Measurements from ENCODE around the gene PKP2. TPM values are rescaled to one million over a fixed set of nuclear protein-coding genes. Genes with fewer than 3 reads are reported as not detected.
A peak's percentile ranks its signal among the peaks of the same experiment; 100 is the strongest.

Gene PKP2
- total and polyA plus RNA-seq, 2 of the 8 experiments (the other 6 are each of a cell fraction or from before 2014, with no cell fraction given) = 9.6 to 44.8 TPM

GRCh38 chr12:32885831-32886230 lies 10.7 kb downstream of the PKP2 start:
- H2BK15ac ChIP-seq (ENCODE audit: low read length) = no peak overlapping the region
- no peak overlapping the region for H3K23ac ChIP-seq (ENCODE audit: insufficient read length)
- H3K4me3 ChIP-seq (ENCODE audit: extremely low read depth in 1 of 4, insufficient read depth in 2 of 4, low read depth in 3 of 4, low read length in 4 of 4) = no peak overlapping the region
- 0 out of 2 replicates have a peak, but pooled peaks have one; percentile 39 for TF ChIP-seq TCF12 (IDR thresholded peaks at IDR 0.05; ENCODE audit: low read depth, low read length)
- TF ChIP-seq NANOG (IDR thresholded peaks at IDR 0.05; ENCODE audit: insufficient read depth, low read depth, low read length, poor library complexity, severe bottlenecking) = peak; percentile 68
- no peak for TF ChIP-seq SP1 (IDR thresholded peaks at IDR 0.05; ENCODE audit: low read depth, low read length)
- TF ChIP-seq ASH2L (IDR thresholded peaks at IDR 0.05; ENCODE audit: low read length) = no peak
- no peak for TF ChIP-seq CTCF (IDR thresholded peaks at IDR 0.05; ENCODE audit: control extremely low read depth in 1 of 3, insufficient read depth in 1 of 3, low read depth in 1 of 3, low read length in 3 of 3)
- FAIRE-seq (peak; percentile 80), DNase-seq (ENCODE audit: low read depth in 1 of 2, low spot score in 2 of 2) (no peak)
- H2BK120ac ChIP-seq (replicated peaks; ENCODE audit: low read depth, low read length) = no peak overlapping the region
- H3K79me1 ChIP-seq (ENCODE audit: low read depth, low read length) = 0 out of 2 replicates have a peak, but pooled peaks cover 2% of the 10 kb centered on the region
- no peak overlapping the region for H3K14ac ChIP-seq (ENCODE audit: insufficient read length)
- no peak overlapping the region for H2AK5ac ChIP-seq (ENCODE audit: low read depth, low read length)
- ChIA-PET POLR2A (ENCODE audit: partially characterized antibody) (interaction anchor here (1.1 to 2.8 kb wide), 3 partner anchors 11 to 130 kb away, joined by 3 to 9 read pairs (median 5); partner anchors contain the start of genes PKP2 and YARS2), CTCF (ENCODE audit: partially characterized antibody) (interaction anchor here (0.6 to 2.1 kb wide), 3 partner anchors 15 to 128 kb away, joined by 3 to 5 read pairs (median 4); no protein-coding TSS in a partner anchor)
- no peak overlapping the region for H3K18ac ChIP-seq (ENCODE audit: extremely low read depth, low read length)
- H3K23me2 ChIP-seq (ENCODE audit: low read depth, low read length) = no peaks in the 10 kb centered on the region
- peaks cover 0 to 8% (median 1%) of the 10 kb centered on the region in 4 experiments; a peak in 3 of 7 replicates for H3K4me1 ChIP-seq (replicated peaks in 1 of 4; ENCODE audit: control insufficient read depth in 3 of 4, insufficient read depth in 4 of 4, low read length in 3 of 4)
- H3K27me3 ChIP-seq (replicated peaks in 1 of 4; ENCODE audit: control insufficient read depth in 3 of 4, extremely low read depth in 1 of 4, insufficient read depth in 3 of 4, low read length in 3 of 4) = no peaks in the 10 kb centered on the region
- no peak overlapping the region for H2BK12ac ChIP-seq (ENCODE audit: low read depth, low read length)
- no peak overlapping the region for H2AFZ ChIP-seq (ENCODE audit: low read length)
- H4K20me1 ChIP-seq (replicated peaks in 1 of 2; ENCODE audit: control insufficient read depth in 1 of 2, insufficient read depth in 2 of 2, low read length in 2 of 2) = no peaks in the 10 kb centered on the region
- H3K4me2 ChIP-seq (ENCODE audit: insufficient read depth in 1 of 2, low read depth in 2 of 2, low read length in 2 of 2) = peak overlapping the region in 1 of 2 experiments; percentile 25; a peak in 1 of 4 replicates
- no peak overlapping the region for H3K27ac ChIP-seq (ENCODE audit: low read depth, low read length)
- H3K36me3 ChIP-seq (ENCODE audit: control insufficient read depth in 2 of 4, insufficient read depth in 4 of 4, low read length in 3 of 4) = no peaks in the 10 kb centered on the region; a peak in 1 of 8 replicates
- no peak overlapping the region for H4K8ac ChIP-seq (ENCODE audit: extremely low read depth, insufficient read depth, low read length)
- peaks cover 0 to 20% of the 10 kb centered on the region in 2 experiments; a peak in 3 of 4 replicates for H3K79me2 ChIP-seq (ENCODE audit: control insufficient read depth in 1 of 2, insufficient read depth in 2 of 2, low read length in 2 of 2)
- H4K91ac ChIP-seq (replicated peaks; ENCODE audit: insufficient read length, low read length) = no peak overlapping the region
- no peak overlapping the region for H2BK5ac ChIP-seq (ENCODE audit: low read depth, low read length)
- no peak overlapping the region for H3K56ac ChIP-seq (replicated peaks; ENCODE audit: insufficient read length, low read depth, low read length)
- H3K4ac ChIP-seq (replicated peaks; ENCODE audit: insufficient read length, low read depth, low read length) = no peak overlapping the region
- H3K9ac ChIP-seq (replicated peaks in 1 of 4; ENCODE audit: extremely low read depth in 1 of 4, low read depth in 3 of 4, low read length in 3 of 4) = no peak overlapping the region
- 62% methylated on average over 4 of the region's 4 CpGs; no CpG with 5 or more reads in 1 of the 2 experiments for WGBS, 2 experiments (ENCODE audit: extremely low coverage in 1 of 2, insufficient coverage in 1 of 2, insufficient read length in 1 of 2, insufficient replicate concordance in 2 of 2, low coverage in 1 of 2, low lambda C conversion rate in 2 of 2, missing lambda C conversion rate in 1 of 2)
- no peaks in the 10 kb centered on the region for H3K9me3 ChIP-seq (ENCODE audit: insufficient read depth in 2 of 2, low read depth in 1 of 2, low read length in 1 of 2)
- no peak overlapping the region for H2BK20ac ChIP-seq (ENCODE audit: low read length)
- no peak overlapping the region for H4K5ac ChIP-seq (ENCODE audit: insufficient read length, low read depth, low read length)
